Measurements from ENCODE around the gene OR5AU1.

Gene OR5AU1

DNA sequence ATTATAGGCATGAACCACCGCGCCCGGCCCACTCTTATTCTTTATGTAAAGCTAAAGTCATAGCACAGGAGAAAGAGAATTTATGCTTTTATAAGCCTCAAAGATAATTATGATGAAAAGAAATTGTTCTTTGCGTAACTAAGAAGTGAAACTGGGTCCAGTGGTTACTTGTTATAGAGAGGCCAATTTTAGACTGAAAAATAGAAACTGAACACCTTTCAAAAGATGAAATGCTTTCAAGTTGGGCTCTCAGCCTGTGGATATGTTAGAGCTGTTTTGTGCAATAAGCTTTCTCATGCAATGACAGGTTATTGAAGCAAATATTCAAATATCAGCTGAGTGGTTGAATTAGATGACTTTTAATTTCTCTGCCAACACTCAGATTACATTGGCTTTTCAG, 47.1 kb downstream of the OR5AU1 start:
- Histone ChIP-seq H3K4me2 (ENCODE audit: low read length) (no peak overlapping the region), H4K8ac (ENCODE audit: low read depth, low read length) (no peak overlapping the region), H2BK15ac (replicated peaks; ENCODE audit: low read depth) (no peak overlapping the region), H3K56ac (ENCODE audit: low read length) (no peak overlapping the region), H3K4me3 (ENCODE audit: low read length) (no peak overlapping the region), H3K23ac (ENCODE audit: low read length) (no peak overlapping the region), H3K18ac (ENCODE audit: low read length) (no peak overlapping the region), H3K4me1 (ENCODE audit: control insufficient read depth, low read depth, low read length) (peaks cover 6% of the 10 kb centered on the region), H3K79me2 (ENCODE audit: control insufficient read depth, insufficient read depth, low read length) (no peaks in the 10 kb centered on the region), H2BK5ac (ENCODE audit: low read length) (no peak overlapping the region), H2AK5ac (ENCODE audit: low read length) (no peak overlapping the region), H3K4ac (ENCODE audit: low read depth, low read length) (no peak overlapping the region), H4K5ac (ENCODE audit: low read length) (no peak overlapping the region), H3K36me3 (ENCODE audit: control insufficient read depth, insufficient read depth, low read length) (no peaks in the 10 kb centered on the region), H3K27ac (ENCODE audit: low read depth, low read length) (no peak overlapping the region), H3K27me3 (ENCODE audit: insufficient read depth, low read length, poor library complexity) (no peaks in the 10 kb centered on the region), H3K79me1 (ENCODE audit: low read length) (no peaks in the 10 kb centered on the region), H3K9ac (ENCODE audit: low read length) (no peak overlapping the region), H2BK120ac (ENCODE audit: low read depth, low read length) (no peak overlapping the region)
- DNase-seq, result no peak
- WGBS (ENCODE audit: extremely low coverage, insufficient coverage, low lambda C conversion rate), result no CpG with 5 or more reads among the region's 4 CpGs

DNA sequence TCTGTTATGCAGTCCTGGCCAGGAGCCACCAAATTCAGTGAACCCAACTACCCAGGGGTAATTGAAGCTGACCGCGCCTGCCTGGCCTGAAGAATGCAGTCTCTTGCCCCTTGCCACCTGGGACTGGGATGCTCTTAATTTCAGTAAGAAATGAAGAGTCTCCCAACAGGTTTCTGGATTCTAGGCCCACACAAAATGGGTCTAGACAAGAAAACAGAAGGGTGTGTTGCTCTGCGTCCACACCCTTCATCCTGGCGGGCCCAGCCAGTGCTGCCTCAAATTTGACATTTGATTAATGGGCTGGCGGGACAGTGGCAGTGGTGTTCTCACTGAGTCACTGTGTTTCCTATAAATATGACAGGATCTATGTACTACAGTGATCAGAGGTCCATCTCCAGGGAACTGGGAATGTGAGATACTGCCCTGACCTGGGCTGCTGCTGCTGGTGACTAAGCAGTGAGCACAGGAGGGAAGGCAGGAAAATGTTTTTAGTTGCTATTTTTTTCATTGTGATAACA, 48.5 kb downstream of the OR5AU1 start:
- peak overlapping the region; percentile 22 for H3K9ac ChIP-seq (ENCODE audit: low read length)
- peak overlapping the region; percentile 66 for H3K56ac ChIP-seq (ENCODE audit: low read length)
- H4K8ac ChIP-seq (ENCODE audit: low read depth, low read length), result no peak overlapping the region
- no peak overlapping the region for H2BK15ac ChIP-seq (replicated peaks; ENCODE audit: low read depth)
- H3K18ac ChIP-seq (ENCODE audit: low read length), result no peak overlapping the region
- no peak overlapping the region for H3K4me2 ChIP-seq (ENCODE audit: low read length)
- no peaks in the 10 kb centered on the region for H3K36me3 ChIP-seq (ENCODE audit: control insufficient read depth, insufficient read depth, low read length)
- no peak overlapping the region for H3K27ac ChIP-seq (ENCODE audit: low read depth, low read length)
- H2AK5ac ChIP-seq (ENCODE audit: low read length), result no peak overlapping the region
- H3K23ac ChIP-seq (ENCODE audit: low read length), result no peak overlapping the region
- no peak overlapping the region for H2BK5ac ChIP-seq (ENCODE audit: low read length)
- no peak overlapping the region for H3K4ac ChIP-seq (ENCODE audit: low read depth, low read length)
- no peak overlapping the region for H3K4me3 ChIP-seq (ENCODE audit: low read length)
- no peaks in the 10 kb centered on the region for H3K79me2 ChIP-seq (ENCODE audit: control insufficient read depth, insufficient read depth, low read length)
- DNase-seq, result no peak
- H2BK120ac ChIP-seq (ENCODE audit: low read depth, low read length), result no peak overlapping the region
- no peaks in the 10 kb centered on the region for H3K27me3 ChIP-seq (ENCODE audit: insufficient read depth, low read length, poor library complexity)
- no CpG with 5 or more reads among the region's 5 CpGs for WGBS (ENCODE audit: extremely low coverage, insufficient coverage, low lambda C conversion rate)
- H4K5ac ChIP-seq (ENCODE audit: low read length), result no peak overlapping the region
- no peaks in the 10 kb centered on the region for H3K79me1 ChIP-seq (ENCODE audit: low read length)
- H3K4me1 ChIP-seq (ENCODE audit: control insufficient read depth, low read depth, low read length), result peaks cover 10% of the 10 kb centered on the region

DNA sequence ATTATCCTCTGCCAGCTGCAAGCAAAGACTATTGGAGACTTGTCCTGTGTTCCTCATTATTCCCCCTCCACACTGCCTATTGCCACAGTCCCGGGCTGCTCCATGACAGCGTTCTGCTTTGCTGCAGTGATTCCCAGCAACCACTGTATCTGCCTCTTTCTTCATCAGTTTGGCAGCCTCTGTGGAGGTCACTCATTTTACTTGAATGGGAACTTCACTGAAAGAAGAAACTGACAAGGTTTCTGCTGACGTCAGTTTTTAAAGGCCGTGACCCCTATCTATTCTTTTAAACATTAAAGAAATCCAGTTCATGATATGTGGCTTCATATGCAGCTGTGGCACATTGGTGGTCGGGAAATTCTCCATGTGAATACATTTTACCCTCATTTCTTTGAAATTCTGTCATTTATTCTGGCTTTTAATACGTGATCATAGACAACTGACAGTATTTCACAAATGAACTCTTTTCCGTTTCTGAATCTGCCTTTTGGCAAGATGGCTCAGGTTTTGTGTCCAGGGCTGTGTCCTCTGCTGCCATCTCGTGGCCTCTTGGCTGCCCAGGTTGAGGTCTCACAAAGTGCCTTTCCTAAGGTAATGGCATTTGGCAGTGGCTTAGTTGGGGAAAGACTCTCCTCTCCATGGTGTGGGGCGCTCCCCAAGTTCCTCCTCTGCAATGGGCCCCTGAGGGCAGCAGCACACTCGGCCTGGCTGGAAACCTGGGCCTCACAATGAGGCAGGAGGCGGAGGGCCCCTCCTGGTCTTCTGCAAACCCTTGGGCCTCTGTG, 49.2 kb downstream of the OR5AU1 start:
- Histone ChIP-seq H3K4me1 (ENCODE audit: control insufficient read depth, low read depth, low read length) (peaks cover 10% of the 10 kb centered on the region), H3K27me3 (ENCODE audit: insufficient read depth, low read length, poor library complexity) (no peaks in the 10 kb centered on the region), H3K18ac (ENCODE audit: low read length) (no peak overlapping the region), H2BK5ac (ENCODE audit: low read length) (peak overlapping the region; percentile 15), H2BK120ac (ENCODE audit: low read depth, low read length) (no peak overlapping the region), H3K79me2 (ENCODE audit: control insufficient read depth, insufficient read depth, low read length) (no peaks in the 10 kb centered on the region), H4K5ac (ENCODE audit: low read length) (no peak overlapping the region), H3K4me3 (ENCODE audit: low read length) (no peak overlapping the region), H2AK5ac (ENCODE audit: low read length) (no peak overlapping the region), H3K79me1 (ENCODE audit: low read length) (no peaks in the 10 kb centered on the region), H3K4ac (ENCODE audit: low read depth, low read length) (no peak overlapping the region), H3K23ac (ENCODE audit: low read length) (no peak overlapping the region), H3K4me2 (ENCODE audit: low read length) (no peak overlapping the region), H3K56ac (ENCODE audit: low read length) (peak overlapping the region; percentile 75), H2BK15ac (replicated peaks; ENCODE audit: low read depth) (no peak overlapping the region), H3K27ac (ENCODE audit: low read depth, low read length) (no peak overlapping the region), H3K36me3 (ENCODE audit: control insufficient read depth, insufficient read depth, low read length) (no peaks in the 10 kb centered on the region), H4K8ac (ENCODE audit: low read depth, low read length) (no peak overlapping the region), H3K9ac (ENCODE audit: low read length) (peak overlapping the region; percentile 41)
- WGBS (ENCODE audit: extremely low coverage, insufficient coverage, low lambda C conversion rate), result no CpG with 5 or more reads among the region's 11 CpGs
- DNase-seq, result peak; percentile 89

DNA sequence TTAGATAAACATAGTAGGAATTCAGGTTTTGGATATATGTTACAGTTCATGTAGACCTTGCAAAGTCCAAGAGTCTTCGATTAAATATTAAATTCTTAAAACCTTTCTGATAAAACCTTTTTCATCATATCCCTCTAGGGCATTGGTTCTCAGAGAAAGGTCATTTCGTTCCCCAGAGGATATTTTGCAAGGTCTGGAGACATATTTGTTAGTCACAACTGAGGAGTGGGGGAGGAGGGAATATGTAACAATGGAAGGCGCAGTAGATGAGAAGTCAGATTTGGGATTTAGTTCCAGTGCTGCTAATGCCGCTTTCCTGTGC, 49.7 kb downstream of the OR5AU1 start:
- H3K4me3 ChIP-seq (ENCODE audit: low read length), result no peak overlapping the region
- H2AK5ac ChIP-seq (ENCODE audit: low read length), result no peak overlapping the region
- no peaks in the 10 kb centered on the region for H3K27me3 ChIP-seq (ENCODE audit: insufficient read depth, low read length, poor library complexity)
- no peak overlapping the region for H2BK15ac ChIP-seq (replicated peaks; ENCODE audit: low read depth)
- H3K18ac ChIP-seq (ENCODE audit: low read length), result no peak overlapping the region
- H3K23ac ChIP-seq (ENCODE audit: low read length), result no peak overlapping the region
- H3K9ac ChIP-seq (ENCODE audit: low read length), result peak overlapping the region; percentile 41
- H3K79me1 ChIP-seq (ENCODE audit: low read length), result no peaks in the 10 kb centered on the region
- no peak for DNase-seq
- no peak overlapping the region for H3K4me2 ChIP-seq (ENCODE audit: low read length)
- no peak overlapping the region for H2BK120ac ChIP-seq (ENCODE audit: low read depth, low read length)
- H3K79me2 ChIP-seq (ENCODE audit: control insufficient read depth, insufficient read depth, low read length), result no peaks in the 10 kb centered on the region
- no peak overlapping the region for H4K5ac ChIP-seq (ENCODE audit: low read length)
- peak overlapping the region; percentile 75 for H3K56ac ChIP-seq (ENCODE audit: low read length)
- H3K4me1 ChIP-seq (ENCODE audit: control insufficient read depth, low read depth, low read length), result peaks cover 10% of the 10 kb centered on the region
- H2BK5ac ChIP-seq (ENCODE audit: low read length), result peak overlapping the region; percentile 15
- H4K8ac ChIP-seq (ENCODE audit: low read depth, low read length), result no peak overlapping the region
- no peak overlapping the region for H3K4ac ChIP-seq (ENCODE audit: low read depth, low read length)
- H3K36me3 ChIP-seq (ENCODE audit: control insufficient read depth, insufficient read depth, low read length), result no peaks in the 10 kb centered on the region
- H3K27ac ChIP-seq (ENCODE audit: low read depth, low read length), result no peak overlapping the region
- WGBS (ENCODE audit: extremely low coverage, insufficient coverage, low lambda C conversion rate), result no CpG with 5 or more reads among the region's 4 CpGs

- no peak overlapping the region for H2AK5ac ChIP-seq (ENCODE audit: low read length)
- no peak overlapping the region for H3K4me3 ChIP-seq (ENCODE audit: low read length)
- H2BK120ac ChIP-seq (ENCODE audit: low read depth, low read length), result no peak overlapping the region
- peak overlapping the region; percentile 98 for H3K56ac ChIP-seq (ENCODE audit: low read length)
- no peak overlapping the region for H2BK5ac ChIP-seq (ENCODE audit: low read length)
- H3K4ac ChIP-seq (ENCODE audit: low read depth, low read length), result no peak overlapping the region
- whole genome bisulfite sequencing (ENCODE audit: extremely low coverage, insufficient coverage, low lambda C conversion rate), result no CpG with 5 or more reads among the region's 8 CpGs
- no peaks in the 10 kb centered on the region for H3K79me1 ChIP-seq (ENCODE audit: low read length)
- H3K18ac ChIP-seq (ENCODE audit: low read length), result no peak overlapping the region
- H3K36me3 ChIP-seq (ENCODE audit: control insufficient read depth, insufficient read depth, low read length), result no peaks in the 10 kb centered on the region
- no peaks in the 10 kb centered on the region for H3K79me2 ChIP-seq (ENCODE audit: control insufficient read depth, insufficient read depth, low read length)
- no peak overlapping the region for H3K4me2 ChIP-seq (ENCODE audit: low read length)
- peaks cover 10% of the 10 kb centered on the region for H3K4me1 ChIP-seq (ENCODE audit: control insufficient read depth, low read depth, low read length)
- H4K5ac ChIP-seq (ENCODE audit: low read length), result no peak overlapping the region
- H3K9ac ChIP-seq (ENCODE audit: low read length), result peak overlapping the region; percentile 98
- no peak for DNase-seq
- H3K27me3 ChIP-seq (ENCODE audit: insufficient read depth, low read length, poor library complexity), result no peaks in the 10 kb centered on the region
- no peak overlapping the region for H4K8ac ChIP-seq (ENCODE audit: low read depth, low read length)
- no peak overlapping the region for H2BK15ac ChIP-seq (replicated peaks; ENCODE audit: low read depth)
- H3K23ac ChIP-seq (ENCODE audit: low read length), result no peak overlapping the region
- no peak overlapping the region for H3K27ac ChIP-seq (ENCODE audit: low read depth, low read length)
Measured at GRCh38 chr14:21105095-21105494, 50.8 kb downstream of the OR5AU1 start.

Measured in mesendoderm (in vitro differentiated cells).